Fibroblast of peridontal ligament (primary cell): ENCODE results near the gene OVOL1.

Source experiments
- DNase-seq: peaks from one replicate; pipeline ENCODE4 v3.0.0-alpha.2; 2010; ENCODE audit errors: extremely low read depth

OVOL1 gene

GRCh38 chr11:65791719-65792213 lies 4.9 kb downstream of the OVOL1 start:
- DNase-seq = no peak

DNA sequence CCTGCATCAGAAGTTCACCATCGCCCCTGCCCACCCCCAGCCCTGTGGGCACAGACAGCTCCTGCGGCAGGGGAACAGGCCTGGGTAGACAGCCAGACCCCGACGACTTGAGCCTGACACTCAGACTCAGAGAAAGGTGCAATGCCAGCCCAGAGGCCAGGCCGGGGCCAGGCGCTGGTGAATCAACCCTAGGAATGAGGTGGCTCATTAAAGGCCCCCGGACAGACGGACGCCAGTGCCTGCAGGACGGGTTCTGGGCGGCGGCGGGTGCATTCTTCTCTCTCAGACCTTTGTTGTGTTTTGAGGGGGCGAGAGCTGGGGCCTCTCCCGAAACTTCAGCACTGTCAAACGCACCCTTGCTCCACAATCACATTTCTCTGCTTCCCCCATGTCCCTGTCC lies 5.6 kb downstream of the OVOL1 start:
- no peak for DNase-seq

DNA sequence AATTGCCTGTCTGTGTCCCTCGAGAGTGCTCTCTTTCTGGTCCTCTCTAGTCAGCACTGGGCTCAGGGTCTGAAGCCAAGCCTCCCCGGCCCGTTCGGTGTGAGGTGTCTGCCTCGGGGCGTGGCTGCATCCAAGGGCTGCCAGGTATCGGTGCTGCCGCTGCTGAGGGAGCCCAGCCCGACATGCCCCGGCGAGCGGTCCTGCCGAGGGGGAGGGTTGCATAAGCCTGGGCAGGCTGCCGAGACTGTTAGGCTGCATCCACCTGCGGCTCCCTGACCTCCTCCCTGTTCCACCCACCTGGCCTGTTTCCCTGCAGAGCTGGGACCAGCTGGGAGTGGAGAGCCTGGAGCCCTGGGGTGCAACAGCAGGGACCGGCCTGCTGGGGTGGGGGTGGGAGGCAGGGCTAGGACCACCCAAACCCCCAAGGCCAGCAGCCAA lies 6.3 kb downstream of the OVOL1 start:
- no peak for DNase-seq

- no peak for DNase-seq
Observed at GRCh38 chr11:65793625-65794400, 7.0 kb downstream of the OVOL1 start.

DNA sequence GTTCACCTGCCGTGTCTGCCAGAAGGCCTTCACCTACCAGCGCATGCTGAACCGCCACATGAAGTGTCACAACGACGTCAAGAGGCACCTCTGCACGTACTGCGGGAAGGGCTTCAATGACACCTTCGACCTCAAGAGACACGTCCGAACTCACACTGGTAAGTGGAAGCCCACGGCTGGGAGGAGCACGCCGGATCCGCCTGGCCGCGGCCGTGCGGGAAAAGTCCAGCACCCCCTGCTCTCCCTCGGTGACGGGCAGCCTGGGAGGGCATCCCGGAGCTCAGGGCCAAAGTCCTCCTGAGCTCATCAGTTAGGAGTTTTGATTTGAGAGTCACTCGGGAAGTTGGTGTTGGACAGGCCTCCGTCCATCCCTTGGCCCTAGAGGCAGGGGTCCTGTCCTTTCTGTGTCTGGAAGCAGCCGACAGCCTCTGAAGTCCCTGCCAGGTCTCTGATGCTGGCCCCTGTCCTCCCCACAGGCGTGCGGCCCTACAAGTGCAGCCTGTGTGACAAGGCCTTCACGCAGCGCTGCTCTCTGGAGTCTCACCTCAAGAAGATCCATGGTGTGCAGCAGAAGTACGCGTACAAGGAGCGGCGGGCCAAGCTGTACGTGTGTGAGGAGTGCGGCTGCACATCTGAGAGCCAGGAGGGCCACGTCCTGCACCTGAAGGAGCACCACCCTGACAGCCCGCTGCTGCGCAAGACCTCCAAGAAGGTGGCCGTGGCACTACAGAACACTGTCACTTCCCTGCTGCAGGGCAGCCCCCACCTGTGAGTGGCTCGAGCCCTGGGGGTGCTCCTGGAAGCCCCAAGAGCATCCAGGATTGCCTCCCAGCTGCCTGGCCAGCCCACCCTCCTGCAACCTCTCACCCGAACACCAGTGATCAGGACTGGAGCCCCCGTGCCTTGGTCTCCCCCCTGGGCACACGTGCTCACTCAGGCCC lies 8.0 kb downstream of the OVOL1 start:
- no peak for DNase-seq

- no peak for DNase-seq
Observed at GRCh38 chr11:65796726-65797601, 10.1 kb downstream of the OVOL1 start.

- no peak for DNase-seq
Observed at GRCh38 chr11:65797711-65798110, 10.8 kb downstream of the OVOL1 start.

DNA sequence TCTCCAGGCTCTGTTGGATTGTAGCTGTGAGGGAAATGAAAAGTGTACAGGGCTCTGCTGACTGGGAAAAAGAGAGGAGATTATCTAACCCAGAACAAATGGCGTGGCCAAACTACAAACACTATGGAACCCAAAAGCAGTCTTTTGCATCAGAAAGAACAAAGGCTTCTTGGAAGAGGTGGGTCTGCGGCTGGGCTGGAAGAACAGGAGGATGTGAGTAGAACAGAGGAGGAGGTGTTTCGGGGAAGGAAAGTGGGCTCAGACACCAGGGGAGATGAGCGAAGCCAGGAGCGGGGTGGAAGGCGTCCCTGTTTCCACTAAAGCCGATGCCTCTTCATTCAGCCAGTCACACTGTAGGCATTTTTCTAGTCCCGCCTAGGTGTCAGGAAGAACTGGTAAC lies 12.0 kb downstream of the OVOL1 start:
- DNase-seq = no peak

DNA sequence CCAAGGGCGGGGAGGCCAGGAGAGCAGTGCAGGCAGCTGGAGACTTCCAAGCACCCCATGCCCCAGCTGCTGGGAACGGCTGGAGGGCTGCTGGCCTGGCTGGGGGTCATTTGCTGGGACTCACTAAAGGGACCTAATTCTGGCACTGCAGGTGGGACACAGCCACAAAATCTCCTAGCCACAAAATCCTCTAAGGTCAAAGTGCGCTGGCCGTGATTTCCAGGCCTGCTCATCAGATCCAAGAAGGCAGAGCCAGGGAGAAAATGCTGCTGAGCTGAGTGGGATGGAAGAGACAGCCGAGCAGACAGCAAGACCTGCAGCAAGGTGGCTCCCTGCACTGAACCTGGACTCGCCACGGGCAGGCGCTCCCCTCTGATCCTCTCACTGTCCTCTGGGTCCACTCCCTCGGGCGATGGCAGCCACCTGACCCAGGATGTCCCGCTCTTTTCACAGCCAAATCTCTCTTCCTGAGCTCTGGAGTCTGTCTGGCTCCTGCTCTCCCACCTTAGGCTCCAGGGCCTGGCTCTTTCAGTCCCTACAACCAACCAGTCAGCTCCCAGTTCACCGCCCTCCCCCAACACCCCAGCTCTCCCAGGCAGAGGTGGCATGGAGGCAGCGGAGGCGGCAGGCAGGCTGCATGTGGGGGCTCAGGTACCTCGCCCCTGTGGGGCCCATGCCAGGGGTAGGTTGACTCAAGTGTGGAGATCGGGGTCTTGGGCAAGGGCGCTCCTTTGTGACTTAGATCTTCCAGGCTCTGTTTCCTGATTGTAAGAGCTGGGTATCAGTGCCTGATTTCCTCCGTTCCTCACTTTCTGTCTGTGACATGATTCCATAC lies 14.5 kb downstream of the OVOL1 start:
- DNase-seq = no peak

GRCh38 chr11:65802841-65803240 lies 16.0 kb downstream of the OVOL1 start:
- no peak for DNase-seq

DNA sequence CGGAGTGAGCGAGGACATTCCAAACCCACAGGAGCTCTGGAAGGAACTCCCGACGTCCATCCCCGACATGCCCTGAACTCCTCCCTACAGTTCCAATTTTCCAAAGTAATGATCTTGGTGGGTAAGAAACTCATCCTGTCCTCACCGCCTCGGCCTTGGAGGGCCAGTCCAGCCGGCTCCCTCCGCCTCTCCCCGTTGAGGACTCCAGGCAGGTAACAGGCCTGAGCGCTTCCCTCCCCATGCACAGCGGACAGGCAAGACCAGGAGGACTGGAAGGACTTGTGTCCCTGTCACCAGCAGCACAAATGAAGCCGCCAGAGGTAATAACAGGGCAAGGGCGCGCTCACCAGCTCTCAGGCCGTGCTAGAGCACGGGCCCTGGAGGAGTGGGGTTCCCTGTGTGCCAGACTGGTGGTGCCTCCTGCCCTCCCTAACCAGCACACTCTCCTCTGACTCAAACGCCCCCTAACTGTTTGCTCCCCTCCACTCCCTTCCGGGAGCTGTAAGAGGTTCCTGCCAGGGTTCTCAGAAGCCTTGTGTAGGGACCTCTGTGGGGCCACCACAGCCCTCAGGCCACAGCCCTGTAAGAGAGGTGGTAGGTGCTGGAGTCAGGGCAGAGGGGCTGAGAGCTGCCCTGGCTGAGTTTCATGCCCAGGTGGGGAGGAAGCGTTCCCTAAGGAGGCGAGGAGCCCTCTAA lies 17.1 kb downstream of the OVOL1 start:
- no peak for DNase-seq

DNA sequence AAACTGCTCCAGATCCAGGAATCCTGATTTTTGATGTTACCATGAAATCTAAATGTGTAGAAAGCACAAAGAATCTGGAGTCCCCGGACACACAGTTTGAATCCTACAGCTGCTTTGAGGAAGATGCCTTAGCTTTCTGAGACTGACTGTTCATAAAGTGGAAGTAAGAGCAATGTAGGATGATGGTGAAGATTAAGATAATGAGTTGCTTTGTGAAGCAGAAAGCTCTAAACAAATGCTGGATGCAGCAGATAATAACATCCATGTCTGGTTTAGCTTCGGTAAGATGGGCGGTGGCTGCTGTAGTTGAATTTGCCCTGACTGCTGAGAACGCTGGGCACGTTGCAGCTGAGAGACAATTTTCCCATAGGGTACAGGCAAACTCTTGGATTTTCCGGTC lies 20.1 kb downstream of the OVOL1 start:
- DNase-seq = no peak

- DNase-seq = no peak
Observed at GRCh38 chr11:65808744-65809341, 22.0 kb downstream of the OVOL1 start.

GRCh38 chr11:65809496-65809895 lies 22.6 kb downstream of the OVOL1 start:
- no peak for DNase-seq

DNA sequence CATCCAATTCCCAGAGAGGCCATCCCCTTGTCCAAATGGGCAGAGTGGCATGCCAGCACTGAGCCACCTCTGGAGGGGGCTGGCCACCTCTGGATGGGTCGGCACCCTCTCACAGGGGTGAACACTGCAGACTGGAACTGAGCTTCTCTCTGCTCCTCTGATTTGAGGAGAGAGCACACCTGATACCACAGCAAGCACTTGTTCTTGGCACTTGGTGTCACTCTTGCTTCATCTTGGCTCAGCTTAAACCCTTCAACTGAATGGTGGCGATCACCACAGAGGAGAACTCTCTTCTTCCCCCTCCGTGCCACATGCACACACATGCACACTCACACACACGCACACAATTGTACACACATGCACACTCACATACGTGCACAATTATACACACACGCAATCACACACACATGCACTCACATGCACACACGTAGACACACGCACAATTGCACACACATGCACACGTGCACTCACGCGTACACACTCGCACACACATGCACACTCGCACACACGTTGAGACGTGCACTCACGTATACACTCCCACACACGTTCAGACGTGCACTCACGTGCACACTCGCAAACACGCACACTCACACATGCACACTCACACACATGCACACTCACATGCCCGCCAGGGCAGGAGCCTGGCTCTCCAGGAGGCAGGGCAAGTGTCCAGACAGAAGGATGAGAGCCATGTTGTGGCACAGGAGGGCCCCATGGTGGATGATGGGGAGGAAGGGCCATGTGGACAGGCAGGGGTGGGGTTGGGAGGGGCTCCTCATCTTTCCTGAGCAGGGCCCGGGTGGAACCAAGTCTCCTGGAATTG lies 23.4 kb downstream of the OVOL1 start:
- DNase-seq = no peak

GRCh38 chr11:65811764-65812475 lies 25.1 kb downstream of the OVOL1 start:
- no peak for DNase-seq

- DNase-seq = no peak
Observed at GRCh38 chr11:65814131-65814985, 27.5 kb downstream of the OVOL1 start.
